ENCODE data around the gene POLR2I. TPM values are rescaled to one million over a fixed set of nuclear protein-coding genes. Genes with fewer than 3 reads are reported as not detected.

Gene POLR2I
- total and polyA plus RNA-seq, 2 experiments from 2014 or later = 94.0 to 413 TPM

GRCh38 chr19:36103842-36104552 lies 10.7 kb downstream of the POLR2I start (continued):
- TF ChIP-seq ZNF462 (CRISPR knock-in tag; IDR thresholded peaks at IDR 0.05) (no peak), JUNB (IDR thresholded peaks at IDR 0.05; ENCODE audit: unreplicated experiment) (no peak), ETS1 (IDR thresholded peaks at IDR 0.05) (no peak), CTCF (conservative IDR thresholded peaks at IDR 0.05; ENCODE audit: low read depth in 2 of 2) (no peak)

GRCh38 chr19:36103040-36103626 lies 11.5 kb downstream of the POLR2I start:
- peaks cover 4% of the 10 kb centered on the region for H3K27me3 Mint-ChIP-seq (ENCODE audit: insufficient read depth, low read depth, poor library complexity)
- no peaks in the 10 kb centered on the region for H4K20me1 ChIP-seq (replicated peaks; ENCODE audit: insufficient read depth)
- H3K27ac Mint-ChIP-seq = no peak overlapping the region
- H3K4me3 Mint-ChIP-seq = no peak overlapping the region
- ATAC-seq (no peak), DNase-seq (ENCODE audit: low spot score) (no peak)
- H3K27me3 ChIP-seq (ENCODE audit: insufficient read depth) = no peaks in the 10 kb centered on the region
- peaks cover 12% of the 10 kb centered on the region; the same call in 1 of the 2 replicates for H3K36me3 ChIP-seq (ENCODE audit: insufficient read depth)
- no peak overlapping the region for H3K4me2 ChIP-seq
- no peaks in the 10 kb centered on the region for H3F3A ChIP-seq (replicated peaks; ENCODE audit: low read depth)
- H3K4me1 Mint-ChIP-seq = peaks cover 6% of the 10 kb centered on the region; the same call in 2 of the 3 replicates
- no peaks in the 10 kb centered on the region for H3K9me2 ChIP-seq (ENCODE audit: insufficient read depth)
- H3K9me3 Mint-ChIP-seq = no peaks in the 10 kb centered on the region
- H2AFZ ChIP-seq = no peak overlapping the region
- no peak overlapping the region for H3K4me3 ChIP-seq
- H3K79me2 ChIP-seq (replicated peaks; ENCODE audit: insufficient read depth) = no peaks in the 10 kb centered on the region
- H3K27ac ChIP-seq (ENCODE audit: low read depth) = no peak overlapping the region
- peaks cover 47% of the 10 kb centered on the region for H3K36me3 Mint-ChIP-seq (ENCODE audit: low read depth)
- H3K4me1 ChIP-seq (ENCODE audit: insufficient read depth) = no peaks in the 10 kb centered on the region
- TF ChIP-seq STAT1 (IDR thresholded peaks at IDR 0.05; ENCODE audit: unreplicated experiment) (no peak), CREB1 (CRISPR knock-in tag; IDR thresholded peaks at IDR 0.05; ENCODE audit: low read depth) (no peak), CTCF (conservative IDR thresholded peaks at IDR 0.05; ENCODE audit: low read depth in 2 of 2) (no peak), ZNF114 (CRISPR knock-in tag; IDR thresholded peaks at IDR 0.05) (no peak)
